CD4-positive, alpha-beta memory T cell (primary cell): Measurements from ENCODE around the gene MANBA. TPM values are rescaled to one million over a fixed set of nuclear protein-coding genes. Genes with fewer than 3 reads are reported as not detected.
"Not testable (repeated sequence)": the region's sequence is repeated elsewhere in the genome, so short reads cannot be mapped to it uniquely, and the experiment has no call there.

Source experiments
- CTCF ChIA-PET: fragments of 350-600 bp; sonication (Branson Sonifier 250); formaldehyde crosslinking; loops from one replicate; lab custom pipeline; 2021; ENCODE audit warnings: inconsistent platforms; ENCODE audit not compliant: partially characterized antibody; lab: Charles Lee
- POLR2A ChIA-PET: fragments of 350-600 bp; sonication (Branson Sonifier 250); formaldehyde crosslinking; loops from one replicate; lab custom pipeline; 2021; ENCODE audit not compliant: partially characterized antibody; lab: Charles Lee
- DNase-seq, 5 donors: peaks; one replicate each; pipeline versions ENCODE4 v3.0.0 to v3.0.0-alpha.2; 2020 to 2022; ENCODE audit warnings: mixed read lengths in 1 of 5
- H3K27ac ChIP-seq: one replicate; pipeline ENCODE4 v1.7.0; 2013; ENCODE audit warnings: low read depth, low read length
- H3K27me3 ChIP-seq: 2 replicates; pipeline ENCODE4 v1.7.0; 2013; ENCODE audit warnings: mild to moderate bottlenecking, low read length, moderate library complexity; ENCODE audit not compliant: insufficient read depth
- H3K36me3 ChIP-seq: 2 replicates; pipeline ENCODE4 v1.7.0; 2013; ENCODE audit warnings: mild to moderate bottlenecking, low read length, moderate library complexity; ENCODE audit not compliant: insufficient read depth
- H3K4me1 ChIP-seq: 2 replicates; pipeline ENCODE4 v1.7.0; 2013; ENCODE audit warnings: mild to moderate bottlenecking, low read length, moderate library complexity; ENCODE audit not compliant: insufficient read depth
- H3K4me3 ChIP-seq, 2 donors: one replicate each; pipeline ENCODE4 v1.7.0; 2013; ENCODE audit warnings: low read length in 2 of 2, mild to moderate bottlenecking in 1 of 2
- H3K9me3 ChIP-seq, 2 donors: one replicate each; pipeline ENCODE4 v1.7.0; 2013; ENCODE audit warnings: low read length in 2 of 2, control low read depth in 1 of 2; ENCODE audit not compliant: control insufficient read depth in 1 of 2
- H3K27ac Mint-ChIP-seq, 7 donors: one replicate each; pipeline ENCODE4 v1.8.0; 2020 to 2021; ENCODE audit warnings: mixed read lengths in 7 of 7, mild to moderate bottlenecking in 6 of 7, inconsistent platforms in 3 of 7, moderate library complexity in 3 of 7
- H3K27me3 Mint-ChIP-seq, 2 donors: one replicate each; pipeline ENCODE4 v1.8.0; 2020 to 2021; ENCODE audit warnings: mixed read lengths in 2 of 2
- H3K36me3 Mint-ChIP-seq, 2 donors: one replicate each; pipeline ENCODE4 v1.8.0; 2020 to 2021; ENCODE audit warnings: mixed read lengths in 2 of 2, inconsistent platforms in 1 of 2, mild to moderate bottlenecking in 1 of 2
- H3K4me1 Mint-ChIP-seq, 4 donors: one replicate each; pipeline ENCODE4 v1.8.0; 2020 to 2021; ENCODE audit warnings: mixed read lengths in 4 of 4, mild to moderate bottlenecking in 1 of 4
- H3K4me3 Mint-ChIP-seq, 8 donors: one replicate each; pipeline ENCODE4 v1.8.0; 2020 to 2021; ENCODE audit warnings: mixed read lengths in 8 of 8, mild to moderate bottlenecking in 7 of 8, moderate library complexity in 6 of 8, inconsistent platforms in 3 of 8
- H3K9me3 Mint-ChIP-seq, 8 donors: one replicate each; pipeline ENCODE4 v1.8.0; 2020 to 2021; ENCODE audit warnings: mixed read lengths in 8 of 8, mild to moderate bottlenecking in 5 of 8, inconsistent platforms in 3 of 8, moderate library complexity in 1 of 8
- intact Hi-C: fragments of 100-400 bp; cut with micrococcal nuclease; formaldehyde crosslinking; loops from one replicate; pipeline ENCODE4 v1.15.1; 2023
- polyA plus RNA-seq, 2 donors: library from polyadenylated mRNA; unstranded; fragments of 300-500 nt; fragmentation: Illumina TruSeq; gene quantifications; one replicate each; pipeline ENCODE4 v1.2.3, GENCODE V29; 2021
- total RNA-seq, 2 experiments: library from RNA; stranded (reverse); gene quantifications; one replicate each; pipeline ENCODE4 v1.2.3, GENCODE V29; 2021

The MANBA gene
- total and polyA plus RNA-seq, 4 experiments from 2014 or later = 13.5 to 33.2 (median 26.3) TPM

DNA sequence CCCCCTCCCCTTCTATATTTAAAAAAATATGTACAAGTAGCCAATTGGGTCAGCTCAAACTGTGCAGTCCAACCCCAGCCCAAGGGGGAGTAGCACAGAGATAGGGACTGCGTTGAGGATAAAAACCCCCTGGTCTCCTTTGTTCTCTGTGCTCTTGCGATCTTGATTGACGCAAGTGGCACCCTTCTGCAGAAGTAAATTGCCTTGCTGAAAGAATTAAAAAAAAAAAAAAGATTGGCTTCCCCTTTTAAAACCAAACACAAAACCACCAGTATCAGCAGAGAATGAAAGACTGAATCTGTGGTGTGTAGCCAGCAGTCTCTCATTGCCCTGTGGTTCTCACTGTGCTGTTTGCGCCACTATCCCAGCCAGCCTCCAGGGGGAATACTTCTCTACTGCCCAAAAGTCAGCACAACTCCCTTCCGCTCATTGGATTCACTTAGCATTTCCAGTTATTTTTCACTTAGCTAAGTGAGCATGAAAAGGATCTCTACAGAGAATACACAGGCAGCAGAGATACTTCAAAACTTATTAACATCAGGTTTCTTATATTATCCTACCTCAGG is 29.7 kb downstream of the MANBA start:
- Mint-ChIP-seq H3K4me1 (peaks cover 13 to 29% (median 21%) of the 10 kb centered on the region in 4 donors), H3K27ac (no peak overlapping the region), H3K27me3 (no peaks in the 10 kb centered on the region), H3K4me3 (no peak overlapping the region), H3K36me3 (peaks cover 37 to 49% of the 10 kb centered on the region in 2 donors), H3K9me3 (peaks cover 0 to 17% (median 13%) of the 10 kb centered on the region in 8 donors)
- intact Hi-C loops = no loop called here
- ChIA-PET CTCF (interaction anchor here (1.0 to 1.3 kb wide), 2 partner anchors 30 to 86 kb away, joined by 3 read pairs; partner anchors contain the start of gene MANBA), POLR2A (no interaction called here)
- Histone ChIP-seq H3K36me3 (no peaks in the 10 kb centered on the region), H3K27ac (no peak overlapping the region), H3K4me3 (no peak overlapping the region), H3K27me3 (no peaks in the 10 kb centered on the region), H3K9me3 (peaks cover 0 to 6% of the 10 kb centered on the region in 2 donors), H3K4me1 (peaks cover 5% of the 10 kb centered on the region)
- DNase-seq = no peak

- peaks cover 0 to 17% (median 13%) of the 10 kb centered on the region in 8 donors for H3K9me3 Mint-ChIP-seq
- not testable (repeated sequence) for H3K9me3 ChIP-seq
These were observed 31.3 kb downstream of the MANBA start for GRCh38 chr4:102729486-102729885.

DNA sequence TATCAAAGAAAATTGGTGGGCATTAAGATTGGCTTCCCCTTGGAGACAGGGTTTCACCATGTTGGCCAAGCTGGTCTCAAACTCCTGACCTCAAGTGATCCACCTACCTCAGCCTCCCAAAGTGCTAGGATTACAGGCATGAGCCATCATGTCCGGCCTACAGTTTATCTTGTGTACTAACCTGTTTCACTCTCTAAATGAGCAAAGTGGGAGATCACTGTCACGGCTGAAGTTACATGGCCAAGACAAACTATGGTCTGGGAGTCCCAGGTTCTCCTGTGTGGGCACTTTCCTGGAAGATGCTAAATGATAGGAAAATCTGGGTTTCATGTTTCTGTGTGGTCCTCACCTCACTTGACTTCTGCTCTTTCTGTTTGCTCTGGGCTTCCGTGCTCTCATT is 33.8 kb downstream of the MANBA start:
- H3K4me1 ChIP-seq, H3K4me1 Mint-ChIP-seq, H3K4me3 Mint-ChIP-seq, POLR2A ChIA-PET, H3K27me3 ChIP-seq, H3K4me3 ChIP-seq, H3K27me3 Mint-ChIP-seq, H3K9me3 ChIP-seq, DNase-seq, H3K27ac ChIP-seq, H3K36me3 ChIP-seq, intact Hi-C loops, CTCF ChIA-PET: not testable (repeated sequence)
- Mint-ChIP-seq H3K9me3 (peaks cover 0 to 13% (median 11%) of the 10 kb centered on the region in 8 donors), H3K36me3 (peaks cover 22 to 40% of the 10 kb centered on the region in 2 donors), H3K27ac (peak overlapping the region in 1 of 7 donors; percentile 11)

More at GRCh38 chr4:102729486-102729885, 31.3 kb downstream of the MANBA start:
- H3K4me1 ChIP-seq, H3K27ac ChIP-seq, H3K27me3 Mint-ChIP-seq, CTCF ChIA-PET, H3K36me3 ChIP-seq, intact Hi-C loops, DNase-seq, H3K4me3 ChIP-seq, H3K27me3 ChIP-seq, H3K4me3 Mint-ChIP-seq: not testable (repeated sequence)
- POLR2A ChIA-PET = interaction anchor here (1.1 kb wide), 1 partner anchor 98 kb away, joined by 3 read pairs; the partner anchor contains the start of gene UBE2D3
- H3K4me1 Mint-ChIP-seq = peaks cover 10 to 17% (median 13%) of the 10 kb centered on the region in 4 donors
- H3K36me3 Mint-ChIP-seq = peaks cover 31 to 59% of the 10 kb centered on the region in 2 donors
- H3K27ac Mint-ChIP-seq = peak overlapping the region in 2 of 7 donors; percentile 48 to 49

DNA sequence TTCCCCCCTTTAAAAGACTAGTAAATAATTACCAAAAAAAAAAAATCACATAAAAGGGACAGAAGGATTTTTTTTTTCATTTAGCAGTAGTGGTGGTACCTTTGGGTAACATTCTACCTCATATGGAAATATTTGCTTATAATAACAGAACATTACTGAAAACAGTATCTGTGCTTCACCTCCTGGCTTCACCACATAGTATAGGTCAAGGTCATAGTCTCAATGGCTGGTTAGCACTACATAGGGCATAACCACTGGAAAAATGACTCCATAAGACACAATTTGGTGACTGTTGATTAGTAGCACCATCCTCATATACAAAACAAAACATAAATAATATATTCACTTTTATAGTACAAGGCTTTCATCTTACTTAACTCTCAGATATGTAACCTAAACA is 34.7 kb downstream of the MANBA start:
- intact Hi-C loops = no loop called here
- POLR2A ChIA-PET = no interaction called here
- Mint-ChIP-seq H3K4me1 (peaks cover 6 to 7% (median 7%) of the 10 kb centered on the region in 4 donors), H3K4me3 (no peak overlapping the region), H3K27me3 (no peaks in the 10 kb centered on the region), H3K27ac (peak overlapping the region in 1 of 7 donors; percentile 34), H3K36me3 (peaks cover 23 to 37% of the 10 kb centered on the region in 2 donors), H3K9me3 (peaks cover 0 to 7% (median 2%) of the 10 kb centered on the region in 8 donors)
- Histone ChIP-seq H3K4me1 (no peaks in the 10 kb centered on the region), H3K27me3 (no peaks in the 10 kb centered on the region), H3K27ac (no peak overlapping the region), H3K4me3 (no peak overlapping the region), H3K36me3 (peaks cover 4% of the 10 kb centered on the region), H3K9me3 (peaks cover 0 to 6% of the 10 kb centered on the region in 2 donors)
- CTCF ChIA-PET = no interaction called here
- DNase-seq = no peak

GRCh38 chr4:102725229-102725628 is 35.5 kb downstream of the MANBA start:
- H3K9me3 ChIP-seq = no peaks in the 10 kb centered on the region
- Mint-ChIP-seq H3K27ac (peak overlapping the region in 2 of 7 donors; percentile 2 to 8), H3K4me1 (peaks cover 5 to 7% (median 6%) of the 10 kb centered on the region in 4 donors), H3K36me3 (peaks cover 25 to 35% of the 10 kb centered on the region in 2 donors), H3K27me3 (no peaks in the 10 kb centered on the region), H3K9me3 (no peaks in the 10 kb centered on the region), H3K4me3 (no peak overlapping the region)
- no peaks in the 10 kb centered on the region for H3K4me1 ChIP-seq
- ChIA-PET CTCF (no interaction called here), POLR2A (no interaction called here)
- H3K36me3 ChIP-seq = peaks cover 4% of the 10 kb centered on the region
- no peak overlapping the region for H3K4me3 ChIP-seq
- DNase-seq = no peak
- H3K27ac ChIP-seq = no peak overlapping the region
- intact Hi-C loops = no loop called here
- H3K27me3 ChIP-seq = no peaks in the 10 kb centered on the region

DNA sequence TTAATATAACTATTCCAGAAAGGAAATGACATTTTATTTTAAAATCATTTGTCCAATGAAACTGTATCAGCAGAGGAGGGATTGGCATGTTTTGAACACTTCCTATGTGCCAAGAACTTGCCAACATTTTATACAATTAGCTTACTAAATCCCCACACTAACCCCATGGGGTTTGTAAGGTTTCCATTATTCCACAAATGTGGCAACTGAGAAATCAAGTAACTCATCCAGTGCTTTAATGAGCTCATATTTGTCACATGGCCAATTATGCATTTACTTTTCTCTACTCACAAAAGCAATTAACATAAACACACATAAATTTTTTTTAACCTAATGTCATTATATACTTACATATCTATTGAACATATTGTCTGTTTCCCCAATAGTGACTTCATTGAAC is 37.3 kb downstream of the MANBA start:
- no peak for DNase-seq
- Histone ChIP-seq H3K4me1 (no peaks in the 10 kb centered on the region), H3K4me3 (no peak overlapping the region), H3K27ac (no peak overlapping the region), H3K27me3 (no peaks in the 10 kb centered on the region), H3K36me3 (peaks cover 4% of the 10 kb centered on the region), H3K9me3 (no peaks in the 10 kb centered on the region)
- Mint-ChIP-seq H3K9me3 (no peaks in the 10 kb centered on the region), H3K4me3 (no peak overlapping the region), H3K36me3 (peaks cover 30 to 38% of the 10 kb centered on the region in 2 donors), H3K27ac (no peak overlapping the region), H3K27me3 (no peaks in the 10 kb centered on the region), H3K4me1 (peaks cover 0 to 5% (median 1%) of the 10 kb centered on the region in 4 donors)
- ChIA-PET CTCF (no interaction called here), POLR2A (no interaction called here)
- intact Hi-C loops = no loop called here

- DNase-seq = no peak
- peaks cover 0 to 5% (median 1%) of the 10 kb centered on the region in 4 donors for H3K4me1 Mint-ChIP-seq
- Histone ChIP-seq H3K4me1 (no peaks in the 10 kb centered on the region), H3K4me3 (no peak overlapping the region), H3K27ac (no peak overlapping the region), H3K27me3 (no peaks in the 10 kb centered on the region), H3K9me3 (no peaks in the 10 kb centered on the region), H3K36me3 (peaks cover 4% of the 10 kb centered on the region)
- no peak overlapping the region for H3K4me3 Mint-ChIP-seq
- intact Hi-C loops = no loop called here
- H3K27me3 Mint-ChIP-seq = no peaks in the 10 kb centered on the region
- peaks cover 36 to 45% of the 10 kb centered on the region in 2 donors for H3K36me3 Mint-ChIP-seq
- CTCF ChIA-PET = no interaction called here
- POLR2A ChIA-PET = no interaction called here
- H3K27ac Mint-ChIP-seq = no peak overlapping the region
- peaks cover 0 to 2% (median 0%) of the 10 kb centered on the region in 8 donors for H3K9me3 Mint-ChIP-seq
These were observed 38.0 kb downstream of the MANBA start for GRCh38 chr4:102722740-102723139.
